HEK293T (cell line): ENCODE results near the gene ANGPTL7.
"Not testable (repeated sequence)": the region's sequence is repeated elsewhere in the genome, so short reads cannot be mapped to it uniquely, and the experiment has no call there.

Experiments
- ARNT ChIP-seq: fragments of 450-650 bp; IDR thresholded peaks from 2 replicates; pipeline ENCODE4 v1.6.1; 2017; ENCODE audit warnings: mild to moderate bottlenecking
- FOXA1 ChIP-seq: fragments of 450-650 bp; IDR thresholded peaks from 2 replicates; pipeline ENCODE4 v1.6.1; 2016; ENCODE audit warnings: mild to moderate bottlenecking
- FOXK2 ChIP-seq: fragments of 450-650 bp; IDR thresholded peaks from 2 replicates; pipeline ENCODE4 v1.6.1; 2016; ENCODE audit warnings: mild to moderate bottlenecking
- FOXM1 ChIP-seq: fragments of 450-650 bp; IDR thresholded peaks from 2 replicates; pipeline ENCODE4 v1.6.1; 2017; ENCODE audit warnings: mild to moderate bottlenecking, borderline replicate concordance
- LEF1 ChIP-seq: fragments of 450-650 bp; IDR thresholded peaks from 2 replicates; pipeline ENCODE4 v1.6.1; 2017; ENCODE audit warnings: mild to moderate bottlenecking, borderline replicate concordance
- SP1 ChIP-seq: fragments of 450-650 bp; IDR thresholded peaks from 2 replicates; pipeline ENCODE4 v1.6.1; 2017

DNA sequence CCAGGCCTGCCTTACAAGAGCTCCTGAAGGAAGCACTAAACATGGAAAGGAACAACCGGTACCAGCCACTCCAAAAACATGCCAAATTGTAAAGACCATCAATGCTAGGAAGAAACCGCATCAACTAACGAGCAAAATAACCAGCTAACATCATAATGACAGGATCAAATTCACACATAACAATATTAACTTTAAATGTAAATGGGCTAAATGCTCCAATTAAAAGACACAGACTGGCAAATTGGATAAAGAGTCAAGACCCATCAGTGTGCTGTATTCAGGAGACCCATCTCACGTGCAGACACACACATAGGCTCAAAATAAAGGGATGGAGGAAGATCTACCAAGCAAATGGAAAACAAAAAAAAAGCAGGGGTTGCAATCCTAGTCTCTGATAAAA is 26.4 kb upstream of the ANGPTL7 start:
- not testable (repeated sequence) for TF ChIP-seq FOXK2, FOXA1, FOXM1, SP1, ARNT, LEF1
